HEK293T (cell line): ENCODE measurements around the gene BCR.

ENCODE experiments used
- ELF4 ChIP-seq: fragments of 450-650 bp; IDR thresholded peaks from 2 replicates; pipeline ENCODE4 v1.6.1; 2017; ENCODE audit warnings: antibody characterized with exemption
- FOXA1 ChIP-seq: fragments of 450-650 bp; IDR thresholded peaks from 2 replicates; pipeline ENCODE4 v1.6.1; 2016; ENCODE audit warnings: mild to moderate bottlenecking
- HDGF ChIP-seq: fragments of 450-650 bp; IDR thresholded peaks from 2 replicates; pipeline ENCODE4 v1.6.1; 2017; ENCODE audit warnings: antibody characterized with exemption, borderline replicate concordance
- LEF1 ChIP-seq: fragments of 450-650 bp; IDR thresholded peaks from 2 replicates; pipeline ENCODE4 v1.6.1; 2017; ENCODE audit warnings: mild to moderate bottlenecking, borderline replicate concordance
- SP1 ChIP-seq: fragments of 450-650 bp; IDR thresholded peaks from 2 replicates; pipeline ENCODE4 v1.6.1; 2017
- TARDBP ChIP-seq: fragments of 450-650 bp; IDR thresholded peaks from 2 replicates; pipeline ENCODE4 v1.6.1; 2016
- TF ChIP-seq, protein P1 (sequence below): fragments of 450-650 bp; IDR thresholded peaks from 2 replicates; pipeline ENCODE4 v1.6.1; 2016

DNA sequence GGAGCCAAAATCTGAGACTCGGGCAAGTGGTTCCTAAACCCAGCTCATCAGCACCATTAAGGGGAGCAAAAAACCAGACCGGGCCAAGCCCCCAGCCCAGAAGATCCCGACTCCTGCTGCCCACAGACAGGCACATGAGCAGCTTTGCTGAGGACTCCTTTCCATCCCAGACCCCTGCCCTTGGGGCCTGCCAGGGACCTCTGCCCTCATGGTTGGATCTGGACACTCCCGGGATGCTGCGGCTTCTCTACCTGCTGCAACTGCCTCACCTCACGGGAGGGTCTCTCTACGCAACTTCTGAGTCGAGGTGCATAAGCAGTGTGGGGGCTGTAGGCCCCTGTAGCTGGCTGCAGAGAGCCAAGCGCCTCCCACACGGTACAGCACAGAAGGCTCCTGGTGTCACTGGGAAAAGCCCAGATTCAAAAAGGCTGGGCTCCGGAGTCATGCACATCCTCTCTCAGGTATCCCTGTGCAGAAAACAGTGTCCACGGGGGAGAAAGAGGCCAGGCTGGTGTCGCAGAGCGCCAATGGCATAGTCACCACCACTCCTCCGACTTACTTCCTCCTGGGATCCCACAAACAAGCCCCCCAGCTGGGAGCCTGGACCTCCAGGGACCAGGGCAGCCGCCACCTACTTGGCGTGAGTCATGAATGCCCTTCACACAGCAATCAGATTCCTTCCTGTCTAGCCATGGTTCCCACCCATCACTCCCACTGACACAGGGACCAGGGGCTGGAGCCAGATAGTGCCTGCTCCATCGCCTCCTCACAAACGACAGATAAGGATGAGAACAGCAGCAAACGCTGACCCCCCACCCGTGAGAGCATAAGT, 122.1 kb downstream of the BCR start:
- TF ChIP-seq ELF4 (no peak), SP1 (no peak), FOXA1 (no peak), TARDBP (no peak), LEF1 (no peak), HDGF (no peak)
- TF ChIP-seq, protein P1, sequence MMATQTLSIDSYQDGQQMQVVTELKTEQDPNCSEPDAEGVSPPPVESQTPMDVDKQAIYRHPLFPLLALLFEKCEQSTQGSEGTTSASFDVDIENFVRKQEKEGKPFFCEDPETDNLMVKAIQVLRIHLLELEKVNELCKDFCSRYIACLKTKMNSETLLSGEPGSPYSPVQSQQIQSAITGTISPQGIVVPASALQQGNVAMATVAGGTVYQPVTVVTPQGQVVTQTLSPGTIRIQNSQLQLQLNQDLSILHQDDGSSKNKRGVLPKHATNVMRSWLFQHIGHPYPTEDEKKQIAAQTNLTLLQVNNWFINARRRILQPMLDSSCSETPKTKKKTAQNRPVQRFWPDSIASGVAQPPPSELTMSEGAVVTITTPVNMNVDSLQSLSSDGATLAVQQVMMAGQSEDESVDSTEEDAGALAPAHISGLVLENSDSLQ, result no peak
